GM13977 (cell line): ENCODE measurements around the gene CHST8.
A peak's percentile ranks its signal among the peaks of the same experiment; 100 is the strongest.

Experiments used
- DNase-seq: peaks from one replicate; pipeline ENCODE4 v3.0.0; 2012; ENCODE audit warnings: low spot score
- CTCF ChIP-seq: IDR thresholded peaks from 2 replicates; pipeline ENCODE4 v1.5.1; 2012; ENCODE audit warnings: mild to moderate bottlenecking, control low read depth; ENCODE audit not compliant: insufficient read depth; ENCODE audit errors: extremely low read depth, missing control alignments
- in situ Hi-C: fragments of 300-500 bp; cut with MboI; formaldehyde crosslinking; loops from one replicate; pipeline ENCODE4 v1.12.0; 2022; ENCODE audit warnings: low sequenced_read_pairs, low pct_unique_long_range_greater_than_20kb, mixed read lengths, inconsistent platforms; ENCODE audit not compliant: unreplicated experiment

Gene CHST8

GRCh38 chr19:33622505-33622808 lies 704 bp downstream of the CHST8 start:
- DNase-seq, result peak; percentile 39
- in situ Hi-C loops, result no loop called here
- no peak for TF ChIP-seq CTCF

DNA sequence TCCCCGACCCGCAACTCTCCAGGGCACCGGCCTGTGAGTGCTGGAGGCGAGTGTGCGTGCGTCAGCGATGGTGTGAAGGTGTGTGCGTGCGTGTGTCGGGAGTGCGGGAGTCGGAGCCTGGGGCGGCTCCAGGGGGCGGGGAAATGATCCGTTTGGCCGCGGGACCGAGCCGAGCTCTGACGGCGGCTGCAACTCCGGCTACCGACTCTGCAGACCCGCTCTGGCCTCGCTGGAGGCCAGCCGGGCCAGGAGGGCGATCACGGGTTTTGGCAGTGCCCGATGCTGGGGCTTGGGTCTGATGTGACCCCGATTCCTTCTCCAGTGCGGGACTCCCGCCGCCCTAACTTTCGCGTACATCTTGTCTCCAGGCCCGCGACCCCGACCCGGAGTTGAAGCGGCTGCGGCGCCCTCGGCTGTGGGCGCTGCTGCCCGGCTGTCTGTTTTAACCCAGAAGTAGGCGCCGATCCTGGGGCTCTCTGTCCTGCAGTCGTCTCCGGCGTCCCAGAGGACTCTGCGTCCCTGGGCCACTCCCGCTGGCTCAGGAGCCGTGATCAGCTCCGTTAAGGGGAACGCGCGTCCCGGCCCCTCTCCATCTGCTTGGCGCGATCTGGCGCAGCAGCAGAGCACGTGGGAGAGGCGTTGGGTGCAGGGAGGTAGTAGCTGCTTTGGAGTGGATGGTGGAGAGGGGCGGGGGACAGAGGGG lies 1.2 kb downstream of the CHST8 start:
- DNase-seq, result no peak
- TF ChIP-seq CTCF, result no peak
- in situ Hi-C loops, result no loop called here

DNA sequence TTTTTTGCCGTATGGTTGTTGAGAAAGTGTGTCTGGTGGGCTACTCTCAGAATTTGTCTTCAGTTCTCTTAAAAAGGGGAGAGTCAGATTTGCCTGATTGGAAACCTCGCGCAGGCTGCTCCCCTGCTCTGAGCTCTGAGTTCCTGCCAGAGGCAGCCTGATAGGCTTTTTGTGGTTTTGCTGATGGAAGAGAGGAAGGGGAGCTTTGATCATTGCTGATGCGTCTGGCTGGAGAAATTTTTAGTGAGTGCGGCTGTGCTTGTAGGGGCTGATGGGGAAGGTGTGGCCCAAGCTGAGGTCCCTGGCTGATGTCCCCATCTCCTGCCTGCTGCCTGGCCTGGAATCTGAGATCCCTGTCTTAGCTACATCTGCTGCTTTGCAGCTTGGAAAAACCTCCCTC lies 2.8 kb downstream of the CHST8 start:
- TF ChIP-seq CTCF, result no peak
- DNase-seq, result no peak
- in situ Hi-C loops, result no loop called here

DNA sequence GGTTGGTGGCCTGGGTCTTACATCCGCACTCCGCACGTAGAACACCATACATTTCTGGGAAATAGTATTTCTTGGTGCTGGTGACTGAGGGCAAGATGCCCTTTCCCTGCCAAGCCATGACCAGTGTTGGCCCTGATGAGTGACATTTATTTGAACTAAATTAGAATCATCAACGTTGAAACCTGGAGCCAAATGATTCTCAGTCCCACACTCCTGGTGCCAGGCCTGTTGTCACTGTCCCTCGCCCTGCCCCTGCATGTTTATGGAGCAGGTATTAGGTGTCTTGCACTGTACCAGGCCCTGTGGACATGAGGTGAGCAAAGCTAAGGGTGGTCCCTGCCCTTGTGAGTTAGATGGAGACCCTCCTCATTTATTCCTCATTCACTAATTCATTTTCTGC lies 5.8 kb downstream of the CHST8 start:
- no peak for TF ChIP-seq CTCF
- in situ Hi-C loops, result no loop called here
- no peak for DNase-seq

DNA sequence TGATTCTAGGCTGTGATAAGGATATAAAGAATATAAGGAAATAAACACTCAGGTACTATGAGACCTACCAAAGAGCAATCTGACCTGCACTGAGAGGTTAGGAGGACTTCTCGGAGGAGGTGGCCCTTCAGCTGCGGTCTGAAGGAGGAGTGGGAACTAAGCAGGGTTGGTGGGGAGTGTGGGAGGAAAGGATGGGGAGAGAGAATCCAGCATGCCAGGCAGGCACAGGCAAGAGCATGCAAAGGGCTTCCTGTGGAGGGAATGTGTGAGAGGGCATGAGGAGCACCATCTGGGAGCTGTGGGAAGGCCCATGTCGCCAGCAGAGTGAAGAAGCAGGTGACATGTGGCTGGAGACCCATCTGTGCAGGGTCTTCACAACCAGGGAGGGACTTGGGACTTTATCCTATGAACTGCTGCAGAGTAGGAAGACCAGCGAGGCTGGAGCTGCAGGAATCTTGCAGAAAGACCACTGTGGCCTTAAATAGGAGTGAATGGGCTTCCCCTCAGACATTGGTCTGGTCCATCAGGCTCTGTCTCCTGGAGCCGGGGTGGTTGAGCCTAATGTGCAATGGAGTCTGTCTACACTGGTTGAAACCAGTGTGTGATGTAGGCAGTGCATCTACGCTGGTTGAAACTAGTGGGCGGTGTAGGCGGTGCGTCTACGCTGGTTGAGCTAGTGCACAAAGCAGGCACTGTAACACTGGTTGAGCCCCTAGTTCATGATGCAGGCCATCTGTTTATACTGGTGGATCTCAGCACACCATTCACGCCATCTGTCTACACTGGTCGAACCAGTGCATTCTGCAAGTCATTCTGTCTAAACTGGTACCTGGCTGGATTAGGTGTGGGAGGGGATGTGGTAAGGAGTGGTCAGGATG lies 6.4 kb downstream of the CHST8 start:
- no peak for TF ChIP-seq CTCF
- no peak for DNase-seq
- in situ Hi-C loops, result no loop called here

- in situ Hi-C loops, result no loop called here
- no peak for DNase-seq
- no peak for TF ChIP-seq CTCF
Measured at GRCh38 chr19:33628921-33629825, 7.4 kb downstream of the CHST8 start.
